Ishikawa (cell line): ENCODE results near the gene FMNL2.

Experiments used
- CEBPB ChIP-seq: IDR thresholded peaks from 2 replicates; pipeline ENCODE4 v1.6.1; 2012
- CREB1 ChIP-seq: IDR thresholded peaks from 2 replicates; pipeline ENCODE4 v1.6.1; 2012; ENCODE audit warnings: low read depth
- EGR1 ChIP-seq: IDR thresholded peaks from 2 replicates; pipeline ENCODE4 v1.6.1; 2012
- EP300 ChIP-seq: IDR thresholded peaks from 2 replicates; pipeline ENCODE4 v1.6.1; 2012; ENCODE audit warnings: borderline replicate concordance
- FOXM1 ChIP-seq: IDR thresholded peaks from 2 replicates; pipeline ENCODE4 v1.6.1; 2012; ENCODE audit warnings: low read depth, borderline replicate concordance
- NFIC ChIP-seq: IDR thresholded peaks from 2 replicates; pipeline ENCODE4 v1.6.1; 2012
- RAD21 ChIP-seq: IDR thresholded peaks from 2 replicates; pipeline ENCODE4 v1.6.1; 2012; ENCODE audit warnings: low read depth
- TAF1 ChIP-seq: IDR thresholded peaks from 2 replicates; pipeline ENCODE4 v1.6.1; 2012; ENCODE audit warnings: low read depth, mild to moderate bottlenecking
- TEAD4 ChIP-seq: IDR thresholded peaks from 2 replicates; pipeline ENCODE4 v1.6.1; 2012
- YY1 ChIP-seq: IDR thresholded peaks from 2 replicates; pipeline ENCODE4 v1.6.1; 2012; ENCODE audit warnings: low read depth
- ZBTB7A ChIP-seq: IDR thresholded peaks from 2 replicates; pipeline ENCODE4 v1.6.1; 2012; ENCODE audit warnings: low read depth
- TF ChIP-seq, protein P1 (sequence below): IDR thresholded peaks from 2 replicates; pipeline ENCODE4 v1.6.1; 2012
- TF ChIP-seq, protein P2 (sequence below): IDR thresholded peaks from 2 replicates; pipeline ENCODE4 v1.6.1; 2012; ENCODE audit warnings: low read depth, mild to moderate bottlenecking

- TF ChIP-seq RAD21 = no peak
- TF ChIP-seq FOXM1 = no peak
- TF ChIP-seq EGR1 = no peak
- TF ChIP-seq NFIC = no peak
- no peak for TF ChIP-seq CEBPB
- TF ChIP-seq YY1 = no peak
- TF ChIP-seq, protein P1, sequence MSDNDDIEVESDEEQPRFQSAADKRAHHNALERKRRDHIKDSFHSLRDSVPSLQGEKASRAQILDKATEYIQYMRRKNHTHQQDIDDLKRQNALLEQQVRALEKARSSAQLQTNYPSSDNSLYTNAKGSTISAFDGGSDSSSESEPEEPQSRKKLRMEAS = no peak
- no peak for TF ChIP-seq TAF1
- no peak for TF ChIP-seq EP300
- TF ChIP-seq, protein P2, sequence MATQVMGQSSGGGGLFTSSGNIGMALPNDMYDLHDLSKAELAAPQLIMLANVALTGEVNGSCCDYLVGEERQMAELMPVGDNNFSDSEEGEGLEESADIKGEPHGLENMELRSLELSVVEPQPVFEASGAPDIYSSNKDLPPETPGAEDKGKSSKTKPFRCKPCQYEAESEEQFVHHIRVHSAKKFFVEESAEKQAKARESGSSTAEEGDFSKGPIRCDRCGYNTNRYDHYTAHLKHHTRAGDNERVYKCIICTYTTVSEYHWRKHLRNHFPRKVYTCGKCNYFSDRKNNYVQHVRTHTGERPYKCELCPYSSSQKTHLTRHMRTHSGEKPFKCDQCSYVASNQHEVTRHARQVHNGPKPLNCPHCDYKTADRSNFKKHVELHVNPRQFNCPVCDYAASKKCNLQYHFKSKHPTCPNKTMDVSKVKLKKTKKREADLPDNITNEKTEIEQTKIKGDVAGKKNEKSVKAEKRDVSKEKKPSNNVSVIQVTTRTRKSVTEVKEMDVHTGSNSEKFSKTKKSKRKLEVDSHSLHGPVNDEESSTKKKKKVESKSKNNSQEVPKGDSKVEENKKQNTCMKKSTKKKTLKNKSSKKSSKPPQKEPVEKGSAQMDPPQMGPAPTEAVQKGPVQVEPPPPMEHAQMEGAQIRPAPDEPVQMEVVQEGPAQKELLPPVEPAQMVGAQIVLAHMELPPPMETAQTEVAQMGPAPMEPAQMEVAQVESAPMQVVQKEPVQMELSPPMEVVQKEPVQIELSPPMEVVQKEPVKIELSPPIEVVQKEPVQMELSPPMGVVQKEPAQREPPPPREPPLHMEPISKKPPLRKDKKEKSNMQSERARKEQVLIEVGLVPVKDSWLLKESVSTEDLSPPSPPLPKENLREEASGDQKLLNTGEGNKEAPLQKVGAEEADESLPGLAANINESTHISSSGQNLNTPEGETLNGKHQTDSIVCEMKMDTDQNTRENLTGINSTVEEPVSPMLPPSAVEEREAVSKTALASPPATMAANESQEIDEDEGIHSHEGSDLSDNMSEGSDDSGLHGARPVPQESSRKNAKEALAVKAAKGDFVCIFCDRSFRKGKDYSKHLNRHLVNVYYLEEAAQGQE = no peak
- TF ChIP-seq CREB1 = no peak
- TF ChIP-seq TEAD4 = no peak
- TF ChIP-seq ZBTB7A = no peak
Observed at GRCh38 chr2:152501666-152502065, 166.7 kb downstream of the FMNL2 start.
